Natural killer cell (primary cell): Measurements from ENCODE around the gene PLXNA2. TPM values are rescaled to one million over a fixed set of nuclear protein-coding genes. Genes with fewer than 3 reads are reported as not detected.

ENCODE experiments used
- ATAC-seq, 3 donors: fragments of 150-1000 bp in 2 of 3; fragments of 200-7000 bp in 1 of 3; cut with Tn5 transposase; 1 replicate in 1 of 3; 2 replicates in 2 of 3; pipeline ENCODE4 v1.10.0; 2021; ENCODE audit warnings: mild to moderate bottlenecking in 2 of 3, moderate library complexity in 2 of 3
- DNase-seq, 2 donors: peaks; one replicate each; pipeline versions ENCODE4 v3.0.0 to v3.0.0-alpha.2; 2013 to 2021; ENCODE audit warnings: mixed read lengths in 1 of 2
- H3K27ac ChIP-seq: one replicate; pipeline ENCODE4 v1.5.1; 2013; ENCODE audit warnings: mild to moderate bottlenecking, low read length
- H3K27me3 ChIP-seq: one replicate; pipeline ENCODE4 v1.6.1; 2013; ENCODE audit warnings: low read length; ENCODE audit not compliant: control insufficient read depth, insufficient read depth
- H3K36me3 ChIP-seq: one replicate; pipeline ENCODE4 v1.6.1; 2013; ENCODE audit warnings: low read length; ENCODE audit not compliant: control insufficient read depth, insufficient read depth
- H3K4me1 ChIP-seq: one replicate; pipeline ENCODE4 v1.6.1; 2013; ENCODE audit warnings: low read length; ENCODE audit not compliant: control insufficient read depth, insufficient read depth
- H3K4me3 ChIP-seq: one replicate; pipeline ENCODE4 v1.5.1; 2013; ENCODE audit warnings: low read length
- H3K9me3 ChIP-seq: one replicate; pipeline ENCODE4 v1.6.1; 2013; ENCODE audit warnings: low read length; ENCODE audit not compliant: control insufficient read depth, insufficient read depth
- H3K27ac Mint-ChIP-seq, 2 donors: one replicate each; pipeline ENCODE4 v1.8.0; 2022; ENCODE audit warnings: mild to moderate bottlenecking in 2 of 2, mixed read lengths in 2 of 2, moderate library complexity in 1 of 2
- H3K27me3 Mint-ChIP-seq, 2 donors: one replicate each; pipeline ENCODE4 v1.8.0; 2022; ENCODE audit warnings: low read depth in 2 of 2, mixed read lengths in 2 of 2
- H3K36me3 Mint-ChIP-seq: one replicate; pipeline ENCODE4 v1.8.0; 2022; ENCODE audit warnings: mixed read lengths
- H3K4me1 Mint-ChIP-seq, 2 donors: one replicate each; pipeline ENCODE4 v1.8.0; 2022; ENCODE audit warnings: mixed read lengths in 2 of 2
- H3K4me3 Mint-ChIP-seq: one replicate; pipeline ENCODE4 v1.8.0; 2022; ENCODE audit warnings: mild to moderate bottlenecking, moderate library complexity, mixed read lengths
- H3K9me3 Mint-ChIP-seq, 2 donors: one replicate each; pipeline ENCODE4 v1.8.0; 2022; ENCODE audit warnings: mixed read lengths in 2 of 2
- WGBS: methylation state at CpG from one replicate; pipeline ENCODE4 v1.1.7; 2013; ENCODE audit warnings: missing lambda C conversion rate; ENCODE audit not compliant: insufficient coverage; 5-methylcytosine and 5-hydroxymethylcytosine counted together
- intact Hi-C: fragments of 100-400 bp; cut with micrococcal nuclease; formaldehyde crosslinking; loops from one replicate; pipeline ENCODE4 v1.14.2; 2022
- total RNA-seq, 4 donors: library from RNA; stranded (reverse); fragments of 120-200 nt in 1 of 4; gene quantifications; one replicate each; pipeline versions ENCODE4 v1.2.3 to v1.2.4, GENCODE V29; 2013 to 2022
- TF ChIP-seq, protein P1 (sequence below): fragments of 200-600 bp; IDR thresholded peaks from one replicate; pipeline ENCODE4 v1.8.0; 2022; ENCODE audit warnings: antibody characterized with exemption

Gene PLXNA2
- total RNA-seq, 3 donors from 2014 or later (not counting 1 experiment from before 2014, with no cell fraction given), result 2.8 to 8.4 (median 2.8) TPM

DNA sequence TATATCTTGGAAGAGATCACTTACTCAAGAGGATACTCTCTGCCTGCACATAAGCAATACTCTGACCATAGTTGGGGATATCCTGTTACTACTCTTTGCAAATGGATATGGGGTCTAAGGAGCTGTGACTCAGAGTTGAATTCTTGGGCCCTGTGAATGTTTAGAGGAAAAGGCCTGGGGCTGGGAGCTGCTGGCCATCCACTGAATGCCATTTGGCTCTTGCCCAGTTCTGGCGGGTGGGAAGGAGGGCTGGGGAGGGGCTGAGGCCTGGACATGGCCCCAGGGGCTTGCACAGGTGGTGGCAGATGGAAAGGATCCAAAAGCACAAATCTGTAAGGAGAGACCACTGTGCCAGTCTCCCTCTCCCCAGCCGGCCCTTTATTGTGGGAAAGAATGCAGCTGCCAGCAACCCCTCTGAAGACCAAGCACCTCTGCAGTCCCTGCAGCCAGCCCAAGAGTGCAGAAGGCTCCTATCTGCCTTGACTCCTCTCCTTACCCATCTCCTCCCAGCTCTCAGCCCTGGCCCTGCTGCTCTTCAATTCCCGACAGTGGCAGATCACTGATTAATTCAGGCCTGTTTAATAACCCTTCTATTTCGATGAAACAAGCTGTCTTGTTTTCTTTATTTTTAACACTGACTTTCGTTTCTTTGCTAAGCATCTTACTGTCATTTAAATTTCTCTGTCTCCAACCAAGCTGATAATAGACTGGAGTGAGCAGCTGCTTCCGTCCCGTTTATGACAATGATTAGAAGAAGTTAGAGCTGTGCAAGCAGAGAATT is 12.1 kb downstream of the PLXNA2 start:
- Histone ChIP-seq H3K9me3 (no peaks in the 10 kb centered on the region), H3K4me1 (peaks cover 16% of the 10 kb centered on the region), H3K27ac (no peak overlapping the region), H3K4me3 (no peak overlapping the region), H3K27me3 (peaks cover 22% of the 10 kb centered on the region), H3K36me3 (no peaks in the 10 kb centered on the region)
- DNase-seq (no peak), ATAC-seq (no peak)
- H3K4me3 Mint-ChIP-seq, result no peak overlapping the region
- peaks cover 25 to 50% of the 10 kb centered on the region in 2 donors for H3K27me3 Mint-ChIP-seq
- H3K9me3 Mint-ChIP-seq, result no peaks in the 10 kb centered on the region
- TF ChIP-seq, protein P1, sequence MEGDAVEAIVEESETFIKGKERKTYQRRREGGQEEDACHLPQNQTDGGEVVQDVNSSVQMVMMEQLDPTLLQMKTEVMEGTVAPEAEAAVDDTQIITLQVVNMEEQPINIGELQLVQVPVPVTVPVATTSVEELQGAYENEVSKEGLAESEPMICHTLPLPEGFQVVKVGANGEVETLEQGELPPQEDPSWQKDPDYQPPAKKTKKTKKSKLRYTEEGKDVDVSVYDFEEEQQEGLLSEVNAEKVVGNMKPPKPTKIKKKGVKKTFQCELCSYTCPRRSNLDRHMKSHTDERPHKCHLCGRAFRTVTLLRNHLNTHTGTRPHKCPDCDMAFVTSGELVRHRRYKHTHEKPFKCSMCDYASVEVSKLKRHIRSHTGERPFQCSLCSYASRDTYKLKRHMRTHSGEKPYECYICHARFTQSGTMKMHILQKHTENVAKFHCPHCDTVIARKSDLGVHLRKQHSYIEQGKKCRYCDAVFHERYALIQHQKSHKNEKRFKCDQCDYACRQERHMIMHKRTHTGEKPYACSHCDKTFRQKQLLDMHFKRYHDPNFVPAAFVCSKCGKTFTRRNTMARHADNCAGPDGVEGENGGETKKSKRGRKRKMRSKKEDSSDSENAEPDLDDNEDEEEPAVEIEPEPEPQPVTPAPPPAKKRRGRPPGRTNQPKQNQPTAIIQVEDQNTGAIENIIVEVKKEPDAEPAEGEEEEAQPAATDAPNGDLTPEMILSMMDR, result no peak
- no peak overlapping the region for H3K27ac Mint-ChIP-seq
- no peaks in the 10 kb centered on the region for H3K36me3 Mint-ChIP-seq
- intact Hi-C loops, result no loop called here
- H3K4me1 Mint-ChIP-seq, result peaks cover 15 to 17% of the 10 kb centered on the region in 2 donors
- WGBS, result 85% methylated on average over 7 of the region's 7 CpGs

DNA sequence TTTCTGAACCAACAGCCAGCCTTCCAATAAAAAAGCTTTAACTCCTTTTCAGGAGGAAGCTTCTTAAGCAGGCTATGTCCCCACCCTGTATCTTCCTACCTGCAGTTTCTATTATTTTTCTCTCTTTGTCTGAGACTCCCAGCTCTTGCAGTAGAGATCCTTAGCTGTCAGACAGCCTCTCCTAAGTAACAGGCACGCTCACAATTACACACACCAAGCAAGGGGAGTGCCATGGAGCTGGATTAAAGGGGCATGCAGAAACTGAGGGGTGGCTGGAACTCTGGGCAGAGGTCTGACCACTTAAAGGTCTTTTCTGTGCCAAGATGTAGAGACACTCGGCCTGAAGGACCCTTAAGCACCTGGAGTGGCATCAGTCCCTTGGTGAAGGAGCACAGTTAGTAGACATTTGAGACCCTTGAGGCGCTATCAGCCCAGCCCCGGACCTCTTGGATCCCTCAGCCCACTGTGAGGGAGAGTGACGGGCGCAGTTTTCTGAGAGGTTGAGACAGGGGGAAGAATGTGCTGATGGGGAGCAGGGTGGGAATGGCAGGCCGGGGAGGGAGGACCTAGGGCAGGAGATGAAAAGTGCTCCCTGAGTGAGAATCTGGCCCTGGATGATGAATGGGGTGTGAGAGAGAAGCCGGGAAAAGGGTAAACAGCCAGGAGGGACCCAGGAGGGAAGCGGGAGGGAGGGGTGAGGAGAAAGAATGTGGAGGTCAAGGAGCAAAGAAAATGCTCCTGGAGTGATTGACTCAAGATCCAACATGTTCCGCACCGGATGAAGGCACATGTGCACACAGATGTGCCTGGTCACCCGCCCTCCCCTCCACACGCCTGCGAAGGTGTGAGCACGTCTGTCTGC is 13.3 kb downstream of the PLXNA2 start:
- Histone ChIP-seq H3K27ac (no peak overlapping the region), H3K9me3 (no peaks in the 10 kb centered on the region), H3K4me3 (no peak overlapping the region), H3K36me3 (no peaks in the 10 kb centered on the region), H3K4me1 (peaks cover 7% of the 10 kb centered on the region), H3K27me3 (peaks cover 11% of the 10 kb centered on the region)
- Mint-ChIP-seq H3K36me3 (no peaks in the 10 kb centered on the region), H3K4me3 (no peak overlapping the region), H3K27me3 (peaks cover 22 to 41% of the 10 kb centered on the region in 2 donors), H3K9me3 (no peaks in the 10 kb centered on the region), H3K4me1 (peaks cover 4 to 6% of the 10 kb centered on the region in 2 donors), H3K27ac (no peak overlapping the region)
- no peak for ATAC-seq
- no peak for DNase-seq
- intact Hi-C loops, result no loop called here
- TF ChIP-seq, protein P1, result no peak
- whole genome bisulfite sequencing, result 89% methylated on average over 14 of the region's 15 CpGs

DNA sequence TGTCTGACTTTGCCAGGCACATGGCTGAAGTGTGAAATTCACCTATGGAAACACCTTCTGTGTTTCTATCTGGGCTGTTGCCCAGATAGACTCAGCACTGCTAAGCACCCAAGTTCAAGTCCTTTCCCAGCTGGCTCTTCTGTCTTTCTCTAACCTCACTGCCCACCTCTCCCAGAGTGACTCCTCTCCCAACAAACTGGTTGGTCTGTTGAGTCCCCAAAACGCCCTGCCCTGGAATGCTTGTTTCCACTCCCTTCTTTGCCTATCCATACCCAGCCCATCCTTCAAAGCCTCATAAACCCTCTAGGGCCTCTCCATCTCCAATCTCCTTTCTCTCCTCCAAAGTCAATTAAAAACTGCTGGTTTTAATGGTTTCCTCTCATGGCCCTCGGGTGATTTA is 15.6 kb downstream of the PLXNA2 start:
- H3K4me1 Mint-ChIP-seq, result no peaks in the 10 kb centered on the region
- intact Hi-C loops, result no loop called here
- TF ChIP-seq, protein P1, result no peak
- DNase-seq (no peak), ATAC-seq (no peak)
- Histone ChIP-seq H3K4me1 (no peaks in the 10 kb centered on the region), H3K27ac (no peak overlapping the region), H3K4me3 (no peak overlapping the region), H3K9me3 (no peaks in the 10 kb centered on the region), H3K27me3 (no peaks in the 10 kb centered on the region), H3K36me3 (no peaks in the 10 kb centered on the region)
- H3K9me3 Mint-ChIP-seq, result no peaks in the 10 kb centered on the region
- WGBS, result 75% methylated on average over 2 of the region's 2 CpGs
- H3K27me3 Mint-ChIP-seq, result peaks cover 24 to 47% of the 10 kb centered on the region in 2 donors
- H3K27ac Mint-ChIP-seq, result no peak overlapping the region
- H3K36me3 Mint-ChIP-seq, result no peaks in the 10 kb centered on the region
- no peak overlapping the region for H3K4me3 Mint-ChIP-seq
